H1 (cell line): ENCODE data around the gene VPS35L. TPM values are rescaled to one million over a fixed set of nuclear protein-coding genes. Genes with fewer than 3 reads are reported as not detected.

ENCODE experiments used
- polyA plus RNA-seq, 7 experiments: library from polyadenylated mRNA; depleted of rRNA in 3 of 7; stranded (reverse) in 5 of 7; unstranded in 2 of 7; fragments of >200 nt in 5 of 7; fragments of 200-250 nt in 2 of 7; gene quantifications; 1 replicate in 5 of 7; 2 replicates in 1 of 7; 4 replicates in 1 of 7; pipeline versions ENCODE4 v1.2.1 to v1.2.3, GENCODE V29; 2011 to 2013; ENCODE audit warnings: missing spikeins in 2 of 7, mixed read lengths in 2 of 7
- total RNA-seq: library from RNA; stranded (reverse); fragmentation: NEBNext Ultra II Directional; extraction: Animal tissue kit (Norgen Biotek cat#: 25700); gene quantifications from 2 replicates; pipeline ENCODE4 v1.2.1, GENCODE V29; 2021
- TF ChIP-seq, protein P1 (sequence below): fragments of 300-600 bp; sonication (generic); IDR thresholded peaks from 2 replicates; pipeline ENCODE4 v1.7.1; 2012; ENCODE audit warnings: low read length, moderate library complexity, mild to moderate bottlenecking, inconsistent platforms; ENCODE audit not compliant: insufficient replicate concordance

VPS35L gene
- total and polyA plus RNA-seq, 2 of the 8 experiments (the other 6 are each of a cell fraction or from before 2014, with no cell fraction given), result 31.5 to 57.1 TPM

DNA sequence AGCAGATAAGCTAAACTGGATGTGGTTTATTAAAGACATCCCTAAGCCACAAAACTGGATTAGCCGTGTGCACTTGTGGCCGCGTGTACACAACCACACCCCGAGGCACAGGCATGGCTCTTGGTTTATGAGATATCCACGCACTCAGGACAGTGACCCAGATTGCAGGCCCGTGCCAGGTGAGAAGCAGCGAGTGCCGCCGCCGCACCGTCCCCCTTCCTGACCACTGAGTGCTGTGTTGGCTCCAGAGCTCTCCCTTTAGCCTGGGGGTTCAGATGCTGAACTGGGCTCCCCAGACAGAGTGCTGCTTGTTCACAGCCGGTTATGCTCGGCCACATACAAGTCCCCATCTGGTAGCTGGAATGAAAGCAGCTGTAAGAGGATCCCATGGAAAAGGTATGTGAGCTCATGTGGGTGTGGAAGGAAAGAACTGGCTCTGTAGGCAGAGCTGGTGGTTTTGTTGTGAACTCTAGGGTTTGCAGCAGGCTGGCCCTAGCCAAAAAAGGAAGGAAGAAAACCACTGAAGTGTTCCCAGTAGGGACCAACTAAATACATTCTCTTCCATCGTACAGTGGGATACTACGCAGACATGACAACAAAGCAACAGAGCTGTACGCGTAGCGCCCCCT lies 133.0 kb downstream of the VPS35L start (continued):
- TF ChIP-seq, protein P1, sequence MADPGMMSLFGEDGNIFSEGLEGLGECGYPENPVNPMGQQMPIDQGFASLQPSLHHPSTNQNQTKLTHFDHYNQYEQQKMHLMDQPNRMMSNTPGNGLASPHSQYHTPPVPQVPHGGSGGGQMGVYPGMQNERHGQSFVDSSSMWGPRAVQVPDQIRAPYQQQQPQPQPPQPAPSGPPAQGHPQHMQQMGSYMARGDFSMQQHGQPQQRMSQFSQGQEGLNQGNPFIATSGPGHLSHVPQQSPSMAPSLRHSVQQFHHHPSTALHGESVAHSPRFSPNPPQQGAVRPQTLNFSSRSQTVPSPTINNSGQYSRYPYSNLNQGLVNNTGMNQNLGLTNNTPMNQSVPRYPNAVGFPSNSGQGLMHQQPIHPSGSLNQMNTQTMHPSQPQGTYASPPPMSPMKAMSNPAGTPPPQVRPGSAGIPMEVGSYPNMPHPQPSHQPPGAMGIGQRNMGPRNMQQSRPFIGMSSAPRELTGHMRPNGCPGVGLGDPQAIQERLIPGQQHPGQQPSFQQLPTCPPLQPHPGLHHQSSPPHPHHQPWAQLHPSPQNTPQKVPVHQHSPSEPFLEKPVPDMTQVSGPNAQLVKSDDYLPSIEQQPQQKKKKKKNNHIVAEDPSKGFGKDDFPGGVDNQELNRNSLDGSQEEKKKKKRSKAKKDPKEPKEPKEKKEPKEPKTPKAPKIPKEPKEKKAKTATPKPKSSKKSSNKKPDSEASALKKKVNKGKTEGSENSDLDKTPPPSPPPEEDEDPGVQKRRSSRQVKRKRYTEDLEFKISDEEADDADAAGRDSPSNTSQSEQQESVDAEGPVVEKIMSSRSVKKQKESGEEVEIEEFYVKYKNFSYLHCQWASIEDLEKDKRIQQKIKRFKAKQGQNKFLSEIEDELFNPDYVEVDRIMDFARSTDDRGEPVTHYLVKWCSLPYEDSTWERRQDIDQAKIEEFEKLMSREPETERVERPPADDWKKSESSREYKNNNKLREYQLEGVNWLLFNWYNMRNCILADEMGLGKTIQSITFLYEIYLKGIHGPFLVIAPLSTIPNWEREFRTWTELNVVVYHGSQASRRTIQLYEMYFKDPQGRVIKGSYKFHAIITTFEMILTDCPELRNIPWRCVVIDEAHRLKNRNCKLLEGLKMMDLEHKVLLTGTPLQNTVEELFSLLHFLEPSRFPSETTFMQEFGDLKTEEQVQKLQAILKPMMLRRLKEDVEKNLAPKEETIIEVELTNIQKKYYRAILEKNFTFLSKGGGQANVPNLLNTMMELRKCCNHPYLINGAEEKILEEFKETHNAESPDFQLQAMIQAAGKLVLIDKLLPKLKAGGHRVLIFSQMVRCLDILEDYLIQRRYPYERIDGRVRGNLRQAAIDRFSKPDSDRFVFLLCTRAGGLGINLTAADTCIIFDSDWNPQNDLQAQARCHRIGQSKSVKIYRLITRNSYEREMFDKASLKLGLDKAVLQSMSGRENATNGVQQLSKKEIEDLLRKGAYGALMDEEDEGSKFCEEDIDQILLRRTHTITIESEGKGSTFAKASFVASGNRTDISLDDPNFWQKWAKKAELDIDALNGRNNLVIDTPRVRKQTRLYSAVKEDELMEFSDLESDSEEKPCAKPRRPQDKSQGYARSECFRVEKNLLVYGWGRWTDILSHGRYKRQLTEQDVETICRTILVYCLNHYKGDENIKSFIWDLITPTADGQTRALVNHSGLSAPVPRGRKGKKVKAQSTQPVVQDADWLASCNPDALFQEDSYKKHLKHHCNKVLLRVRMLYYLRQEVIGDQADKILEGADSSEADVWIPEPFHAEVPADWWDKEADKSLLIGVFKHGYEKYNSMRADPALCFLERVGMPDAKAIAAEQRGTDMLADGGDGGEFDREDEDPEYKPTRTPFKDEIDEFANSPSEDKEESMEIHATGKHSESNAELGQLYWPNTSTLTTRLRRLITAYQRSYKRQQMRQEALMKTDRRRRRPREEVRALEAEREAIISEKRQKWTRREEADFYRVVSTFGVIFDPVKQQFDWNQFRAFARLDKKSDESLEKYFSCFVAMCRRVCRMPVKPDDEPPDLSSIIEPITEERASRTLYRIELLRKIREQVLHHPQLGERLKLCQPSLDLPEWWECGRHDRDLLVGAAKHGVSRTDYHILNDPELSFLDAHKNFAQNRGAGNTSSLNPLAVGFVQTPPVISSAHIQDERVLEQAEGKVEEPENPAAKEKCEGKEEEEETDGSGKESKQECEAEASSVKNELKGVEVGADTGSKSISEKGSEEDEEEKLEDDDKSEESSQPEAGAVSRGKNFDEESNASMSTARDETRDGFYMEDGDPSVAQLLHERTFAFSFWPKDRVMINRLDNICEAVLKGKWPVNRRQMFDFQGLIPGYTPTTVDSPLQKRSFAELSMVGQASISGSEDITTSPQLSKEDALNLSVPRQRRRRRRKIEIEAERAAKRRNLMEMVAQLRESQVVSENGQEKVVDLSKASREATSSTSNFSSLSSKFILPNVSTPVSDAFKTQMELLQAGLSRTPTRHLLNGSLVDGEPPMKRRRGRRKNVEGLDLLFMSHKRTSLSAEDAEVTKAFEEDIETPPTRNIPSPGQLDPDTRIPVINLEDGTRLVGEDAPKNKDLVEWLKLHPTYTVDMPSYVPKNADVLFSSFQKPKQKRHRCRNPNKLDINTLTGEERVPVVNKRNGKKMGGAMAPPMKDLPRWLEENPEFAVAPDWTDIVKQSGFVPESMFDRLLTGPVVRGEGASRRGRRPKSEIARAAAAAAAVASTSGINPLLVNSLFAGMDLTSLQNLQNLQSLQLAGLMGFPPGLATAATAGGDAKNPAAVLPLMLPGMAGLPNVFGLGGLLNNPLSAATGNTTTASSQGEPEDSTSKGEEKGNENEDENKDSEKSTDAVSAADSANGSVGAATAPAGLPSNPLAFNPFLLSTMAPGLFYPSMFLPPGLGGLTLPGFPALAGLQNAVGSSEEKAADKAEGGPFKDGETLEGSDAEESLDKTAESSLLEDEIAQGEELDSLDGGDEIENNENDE, result no peak
